ENCODE results near the gene NAA38.

- TF ChIP-seq CTCF (IDR thresholded peaks at IDR 0.05 in 2 of 3, conservative IDR thresholded peaks at IDR 0.05 in 1 of 3; ENCODE audit: borderline replicate concordance in 1 of 3, insufficient read depth in 1 of 3, low read depth in 2 of 3, low read length in 2 of 3) (no peak), EZH2phosphoT487 (IDR thresholded peaks at IDR 0.05; ENCODE audit: borderline replicate concordance) (no peak), CEBPB (IDR thresholded peaks at IDR 0.05; ENCODE audit: low read depth) (no peak)
Measured at GRCh38 chr17:7887482-7888183, 30.3 kb upstream of the NAA38 start.

Measured in HCT116 (cell line).